Uterus (tissue), 4 donors: Measurements from ENCODE around the gene TSPO2. TPM values are rescaled to one million over a fixed set of nuclear protein-coding genes. Genes with fewer than 3 reads are reported as not detected.

Source experiments
- DNase-seq, 2 donors: peaks; one replicate each; pipeline ENCODE4 v3.0.0-alpha.2; 2019 to 2020
- H3K27ac ChIP-seq, 2 donors: fragments of 200-600 bp; sonication (generic); 1 replicate in 1 of 2; 2 replicates in 1 of 2; pipeline ENCODE4 v1.5.1; 2016 to 2018
- H3K27me3 ChIP-seq, 2 donors: fragments of 200-600 bp; sonication (generic); one replicate each; pipeline ENCODE4 v1.5.1; 2018 to 2019; ENCODE audit warnings: control low read depth in 1 of 2
- H3K36me3 ChIP-seq, 2 donors: fragments of 200-600 bp; sonication (generic); one replicate each; pipeline ENCODE4 v1.5.1; 2019; ENCODE audit warnings: control low read depth in 1 of 2
- H3K4me1 ChIP-seq, 2 donors: fragments of 200-600 bp; sonication (generic); one replicate each; pipeline ENCODE4 v1.5.1; 2018 to 2019; ENCODE audit warnings: control low read depth in 1 of 2
- H3K4me3 ChIP-seq, 2 donors: fragments of 200-600 bp; sonication (generic); 1 replicate in 1 of 2; 2 replicates in 1 of 2; pipeline ENCODE4 v1.5.1; 2018 to 2019; ENCODE audit warnings: mild to moderate bottlenecking in 1 of 2
- H3K9me3 ChIP-seq, 2 donors: fragments of 200-600 bp; sonication (generic); one replicate each; pipeline ENCODE4 v1.5.1; 2019; ENCODE audit warnings: control low read depth in 1 of 2
- POLR2A ChIP-seq, 2 donors: fragments of 450-650 bp; IDR thresholded peaks; one replicate each; pipeline ENCODE4 v1.6.1; 2016; ENCODE audit warnings: antibody characterized with exemption in 2 of 2, mild to moderate bottlenecking in 1 of 2, moderate library complexity in 1 of 2
- intact Hi-C: fragments of 100-400 bp; cut with DNase I; formaldehyde crosslinking; loops from one replicate; pipeline ENCODE4 v1.15.1; 2023; ENCODE audit warnings: low total_unique reads
- total RNA-seq, 4 donors: library from RNA; depleted of rRNA in 3 of 4; stranded (reverse); fragments of >200 nt in 3 of 4; gene quantifications; one replicate each; pipeline versions ENCODE4 v1.1.0 to v1.2.4, GENCODE V29; 2014 to 2023
- TF ChIP-seq, protein P1 (sequence below), 4 experiments: fragments of 200-600 bp in 2 of 4; fragments of 450-650 bp in 2 of 4; sonication (generic) in 2 of 4; IDR thresholded peaks; one replicate each; pipeline ENCODE4 v1.5.1; 2016 to 2019; ENCODE audit warnings: antibody characterized with exemption in 4 of 4, mild to moderate bottlenecking in 2 of 4, moderate library complexity in 1 of 4
- donor health status: DM: yes; HTN: yes; CAD: no.

The TSPO2 gene, protein sequence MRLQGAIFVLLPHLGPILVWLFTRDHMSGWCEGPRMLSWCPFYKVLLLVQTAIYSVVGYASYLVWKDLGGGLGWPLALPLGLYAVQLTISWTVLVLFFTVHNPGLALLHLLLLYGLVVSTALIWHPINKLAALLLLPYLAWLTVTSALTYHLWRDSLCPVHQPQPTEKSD
- not detected for total RNA-seq

DNA sequence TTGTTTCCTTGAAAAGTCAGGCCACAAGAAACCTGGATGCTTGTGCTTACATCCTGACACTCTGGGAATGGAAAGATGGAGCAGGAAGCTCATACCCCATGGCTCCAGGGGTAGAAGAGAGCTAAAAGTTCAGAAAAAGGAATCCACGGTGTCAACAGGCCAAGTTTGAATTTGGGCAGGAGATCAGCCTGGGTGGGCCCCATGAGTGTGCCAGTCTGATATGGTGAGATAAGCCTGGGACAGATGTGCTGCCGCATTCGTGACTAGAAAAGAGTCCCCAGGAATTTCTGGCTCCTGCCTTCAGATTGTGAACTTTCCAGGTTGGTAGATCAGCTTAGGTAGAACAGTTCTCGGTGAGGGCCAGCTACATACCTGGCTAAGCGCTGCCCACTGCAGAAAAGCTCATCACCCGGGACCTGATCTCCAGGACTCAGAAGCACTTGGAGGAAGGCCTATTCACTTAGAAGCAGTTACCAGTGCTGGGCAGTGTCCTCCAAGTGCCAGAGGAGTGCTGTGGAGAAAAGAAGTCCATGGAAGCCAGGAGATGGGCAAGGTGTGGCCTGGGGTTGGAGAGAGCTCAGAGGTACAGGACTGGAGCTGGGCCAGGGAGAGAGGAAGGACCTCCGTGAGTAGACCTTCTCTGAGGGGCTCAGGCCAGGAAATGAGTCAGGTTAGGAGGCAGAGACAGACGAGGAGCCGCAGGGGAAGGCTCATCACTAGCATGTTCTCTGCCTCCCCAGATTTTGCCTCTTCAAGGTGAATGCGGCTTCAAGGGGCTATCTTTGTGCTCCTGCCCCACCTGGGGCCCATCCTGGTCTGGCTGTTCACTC is at the start of gene TSPO2:
TSS of gene TSPO2 (plus strand) at position 242 of the 830 bp plus-strand sequence. CDS start at position 761, 519 bp downstream.
- DNase-seq = no peak
- Histone ChIP-seq H3K27me3 (no peaks in the 10 kb centered on the region), H3K4me1 (no peaks in the 10 kb centered on the region), H3K9me3 (no peaks in the 10 kb centered on the region), H3K27ac (no peak within 1 kb of the TSS), H3K36me3 (no peaks in the 10 kb centered on the region), H3K4me3 (no peak within 1 kb of the TSS)
- intact Hi-C loops = no loop called here
- no peak for TF ChIP-seq POLR2A (IDR thresholded peaks at IDR 0.05)
- TF ChIP-seq, protein P1, sequence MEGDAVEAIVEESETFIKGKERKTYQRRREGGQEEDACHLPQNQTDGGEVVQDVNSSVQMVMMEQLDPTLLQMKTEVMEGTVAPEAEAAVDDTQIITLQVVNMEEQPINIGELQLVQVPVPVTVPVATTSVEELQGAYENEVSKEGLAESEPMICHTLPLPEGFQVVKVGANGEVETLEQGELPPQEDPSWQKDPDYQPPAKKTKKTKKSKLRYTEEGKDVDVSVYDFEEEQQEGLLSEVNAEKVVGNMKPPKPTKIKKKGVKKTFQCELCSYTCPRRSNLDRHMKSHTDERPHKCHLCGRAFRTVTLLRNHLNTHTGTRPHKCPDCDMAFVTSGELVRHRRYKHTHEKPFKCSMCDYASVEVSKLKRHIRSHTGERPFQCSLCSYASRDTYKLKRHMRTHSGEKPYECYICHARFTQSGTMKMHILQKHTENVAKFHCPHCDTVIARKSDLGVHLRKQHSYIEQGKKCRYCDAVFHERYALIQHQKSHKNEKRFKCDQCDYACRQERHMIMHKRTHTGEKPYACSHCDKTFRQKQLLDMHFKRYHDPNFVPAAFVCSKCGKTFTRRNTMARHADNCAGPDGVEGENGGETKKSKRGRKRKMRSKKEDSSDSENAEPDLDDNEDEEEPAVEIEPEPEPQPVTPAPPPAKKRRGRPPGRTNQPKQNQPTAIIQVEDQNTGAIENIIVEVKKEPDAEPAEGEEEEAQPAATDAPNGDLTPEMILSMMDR (IDR thresholded peaks at IDR 0.05) = no peak

DNA sequence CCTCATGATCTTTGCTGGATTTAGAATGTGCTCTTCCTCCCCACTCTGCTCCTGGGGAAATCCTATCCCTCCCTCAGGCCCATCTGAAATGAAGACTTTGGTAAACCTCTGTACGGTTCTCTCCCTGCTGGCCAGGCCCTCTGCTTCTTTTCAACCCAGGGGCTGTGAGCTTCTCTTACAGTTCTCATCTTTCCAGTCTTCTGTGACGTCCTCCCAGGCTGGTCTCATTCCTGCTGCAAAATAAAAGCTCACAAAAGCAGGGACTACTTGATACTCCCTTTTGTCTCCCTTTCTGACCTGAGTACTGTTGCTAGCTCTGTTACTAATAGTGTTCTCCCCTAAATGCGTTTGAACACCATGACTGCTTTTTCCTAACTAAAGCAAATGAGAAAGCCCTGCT is 49.5 kb upstream of the TSPO2 start:
- TF ChIP-seq, protein P1 (IDR thresholded peaks at IDR 0.05) = no peak
- Histone ChIP-seq H3K36me3 (no peaks in the 10 kb centered on the region), H3K4me3 (no peak overlapping the region), H3K27me3 (no peaks in the 10 kb centered on the region), H3K9me3 (no peaks in the 10 kb centered on the region), H3K27ac (no peak overlapping the region), H3K4me1 (peaks cover 0 to 6% of the 10 kb centered on the region in 2 donors)
- no peak for DNase-seq
- intact Hi-C loops = no loop called here

DNA sequence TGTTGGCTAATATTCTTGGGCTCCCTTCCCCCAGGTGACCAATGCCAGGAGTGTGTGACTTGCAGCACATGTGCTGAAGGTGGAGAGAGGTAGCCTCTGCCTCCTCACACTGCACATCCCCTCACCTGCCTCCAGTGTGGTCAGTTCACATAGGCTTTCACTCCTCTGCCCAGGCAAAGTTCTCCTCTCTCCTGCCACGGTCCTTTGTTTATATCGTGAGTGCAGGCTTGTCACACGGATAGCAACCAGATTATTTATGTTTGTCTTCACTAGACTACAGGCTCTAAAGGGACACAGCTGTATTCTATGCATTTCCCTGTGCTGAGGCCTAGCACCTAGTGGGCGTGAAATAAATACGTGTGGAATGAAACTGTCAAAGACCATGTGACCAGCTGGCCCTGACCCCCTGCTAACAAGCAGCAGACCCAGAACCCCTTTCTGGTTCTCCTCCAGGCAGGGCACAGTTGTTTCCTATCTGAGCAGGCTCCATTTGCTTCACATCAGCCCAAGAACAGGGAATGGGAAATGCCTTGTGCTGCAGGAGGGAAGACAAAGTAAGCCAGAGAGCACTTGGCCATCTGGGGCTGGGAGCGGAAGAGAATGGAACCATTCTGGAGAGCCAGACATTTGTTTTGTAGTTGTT is 45.6 kb upstream of the TSPO2 start:
- Histone ChIP-seq H3K27ac (peak overlapping the region; percentile 34 to 62), H3K27me3 (no peaks in the 10 kb centered on the region), H3K4me3 (no peak overlapping the region), H3K36me3 (no peaks in the 10 kb centered on the region), H3K4me1 (peaks cover 0 to 6% of the 10 kb centered on the region in 2 donors), H3K9me3 (no peaks in the 10 kb centered on the region)
- DNase-seq = no peak
- intact Hi-C loops = no loop called here
- TF ChIP-seq, protein P1 (IDR thresholded peaks at IDR 0.05) = no peak
- no peak for TF ChIP-seq POLR2A (IDR thresholded peaks at IDR 0.05)

DNA sequence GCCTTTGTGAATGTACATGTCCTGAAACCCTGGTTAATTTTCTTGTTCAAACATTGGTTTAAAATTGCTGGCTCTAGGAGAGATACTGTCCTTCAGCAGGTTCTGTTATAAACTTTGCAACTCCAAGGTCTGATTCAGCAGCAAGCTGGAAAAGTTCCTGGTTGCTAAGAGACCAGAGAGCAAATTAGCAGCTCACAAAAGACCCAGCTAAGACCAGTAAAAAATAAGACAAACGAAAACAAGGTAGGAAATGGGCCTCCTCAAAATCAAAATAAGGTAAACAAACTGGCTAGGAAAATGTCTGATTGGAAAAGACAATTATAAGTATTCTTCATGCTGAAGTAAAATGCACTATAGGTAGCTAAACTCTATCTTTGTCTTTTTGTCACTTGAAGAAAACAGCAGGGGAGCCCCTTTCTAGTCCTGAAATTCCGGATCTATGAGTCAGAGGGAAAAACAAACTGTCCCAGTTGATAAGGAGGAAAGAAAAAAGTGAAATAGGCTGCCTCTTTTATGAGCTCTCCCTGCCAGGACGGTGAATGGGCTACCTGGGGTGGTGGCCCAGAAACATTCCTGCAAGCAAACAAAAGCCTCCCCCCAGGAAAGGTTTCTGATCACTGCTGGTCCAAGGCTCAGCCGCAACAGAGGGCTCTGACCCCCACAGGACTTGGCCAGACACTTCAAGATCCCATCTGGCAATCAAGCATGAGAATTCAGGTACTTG is 44.9 kb upstream of the TSPO2 start:
- Histone ChIP-seq H3K36me3 (no peaks in the 10 kb centered on the region), H3K27me3 (no peaks in the 10 kb centered on the region), H3K4me1 (peaks cover 0 to 6% of the 10 kb centered on the region in 2 donors), H3K27ac (peak overlapping the region in 1 of 2 donors; percentile 62), H3K9me3 (no peaks in the 10 kb centered on the region), H3K4me3 (no peak overlapping the region)
- DNase-seq = no peak
- TF ChIP-seq, protein P1 (IDR thresholded peaks at IDR 0.05) = no peak
- no peak for TF ChIP-seq POLR2A (IDR thresholded peaks at IDR 0.05)
- intact Hi-C loops = no loop called here
